ENCODE results near the gene LRG1.

The LRG1 gene

GRCh38 chr19:4539693-4540581 is at the start of gene LRG1:
Gene LRG1 (minus strand): TSS chr19:4540036. CDS start chr19:4540013, 23 bp downstream.
- no peak for DNase-seq (ENCODE audit: low spot score)

GRCh38 chr19:4588291-4588761 is 48.5 kb upstream of the LRG1 start:
- DNase-seq (ENCODE audit: low spot score): no peak

- DNase-seq (ENCODE audit: low spot score): no peak
Observed at GRCh38 chr19:4587527-4587926, 47.7 kb upstream of the LRG1 start.

GRCh38 chr19:4586691-4587090 is 46.9 kb upstream of the LRG1 start:
- DNase-seq (ENCODE audit: low spot score): no peak

DNA sequence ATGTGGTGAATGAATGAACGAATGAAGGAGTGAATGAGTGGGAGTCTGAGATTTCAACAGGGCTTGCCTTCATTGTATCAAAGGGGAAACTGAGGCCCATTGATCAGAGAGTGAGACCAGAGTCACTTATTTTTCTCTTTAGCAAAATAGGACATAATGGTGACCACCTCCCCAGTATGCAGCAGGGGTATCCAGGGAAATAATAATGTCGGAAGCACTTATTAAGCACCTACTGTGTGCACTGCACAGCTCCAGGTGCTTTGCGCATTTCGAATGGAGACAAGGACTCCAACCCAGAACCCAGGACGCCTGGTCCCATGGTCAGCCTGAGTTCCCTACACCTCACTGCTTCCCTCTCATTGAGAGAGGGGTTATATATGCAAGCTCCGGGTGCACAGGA is 46.4 kb upstream of the LRG1 start:
- DNase-seq (ENCODE audit: low spot score): no peak

- no peak for DNase-seq (ENCODE audit: low spot score)
Observed at GRCh38 chr19:4585556-4585955, 45.7 kb upstream of the LRG1 start.

DNA sequence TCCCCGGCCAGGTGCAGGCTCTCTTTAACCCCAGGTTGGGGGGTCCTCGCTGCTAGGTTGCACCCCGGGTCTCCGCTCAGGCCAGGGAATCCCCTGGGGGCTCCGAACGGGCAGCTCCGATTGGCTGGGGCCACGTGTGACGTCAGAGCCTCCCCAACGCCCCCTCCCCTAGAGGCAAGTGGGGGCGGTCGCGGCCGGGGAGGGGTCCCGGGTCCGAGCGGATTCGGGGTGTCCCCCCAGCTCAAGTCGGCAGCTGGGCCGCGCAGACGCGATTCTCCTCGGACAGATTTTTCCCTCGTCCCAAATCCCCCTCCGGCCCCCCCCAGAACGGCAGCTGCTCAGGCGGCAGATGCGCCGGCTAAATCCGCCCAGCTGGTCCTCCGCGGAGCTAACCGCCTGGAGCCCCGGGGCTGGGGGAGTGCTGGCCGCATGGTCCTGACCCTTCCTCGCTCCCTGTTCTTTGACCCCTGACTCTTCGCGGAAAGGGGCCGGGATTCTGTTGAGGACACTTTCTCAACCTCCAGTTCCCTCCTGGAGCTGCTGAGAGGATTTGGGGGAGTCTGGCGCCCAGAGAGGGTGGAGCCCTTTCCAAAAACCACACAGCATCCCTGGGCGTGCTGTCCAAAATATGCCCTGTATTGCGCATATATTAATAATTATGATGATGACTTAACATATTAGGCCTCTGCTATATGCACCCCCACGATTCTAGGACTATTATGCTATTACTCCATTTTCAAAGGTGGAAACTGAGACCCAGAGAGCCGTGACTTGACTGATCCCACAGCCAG is 45.0 kb upstream of the LRG1 start:
- DNase-seq (ENCODE audit: low spot score): no peak

- peak; percentile 44 for DNase-seq (ENCODE audit: low spot score)
Observed at GRCh38 chr19:4583961-4584669, 44.3 kb upstream of the LRG1 start.

DNA sequence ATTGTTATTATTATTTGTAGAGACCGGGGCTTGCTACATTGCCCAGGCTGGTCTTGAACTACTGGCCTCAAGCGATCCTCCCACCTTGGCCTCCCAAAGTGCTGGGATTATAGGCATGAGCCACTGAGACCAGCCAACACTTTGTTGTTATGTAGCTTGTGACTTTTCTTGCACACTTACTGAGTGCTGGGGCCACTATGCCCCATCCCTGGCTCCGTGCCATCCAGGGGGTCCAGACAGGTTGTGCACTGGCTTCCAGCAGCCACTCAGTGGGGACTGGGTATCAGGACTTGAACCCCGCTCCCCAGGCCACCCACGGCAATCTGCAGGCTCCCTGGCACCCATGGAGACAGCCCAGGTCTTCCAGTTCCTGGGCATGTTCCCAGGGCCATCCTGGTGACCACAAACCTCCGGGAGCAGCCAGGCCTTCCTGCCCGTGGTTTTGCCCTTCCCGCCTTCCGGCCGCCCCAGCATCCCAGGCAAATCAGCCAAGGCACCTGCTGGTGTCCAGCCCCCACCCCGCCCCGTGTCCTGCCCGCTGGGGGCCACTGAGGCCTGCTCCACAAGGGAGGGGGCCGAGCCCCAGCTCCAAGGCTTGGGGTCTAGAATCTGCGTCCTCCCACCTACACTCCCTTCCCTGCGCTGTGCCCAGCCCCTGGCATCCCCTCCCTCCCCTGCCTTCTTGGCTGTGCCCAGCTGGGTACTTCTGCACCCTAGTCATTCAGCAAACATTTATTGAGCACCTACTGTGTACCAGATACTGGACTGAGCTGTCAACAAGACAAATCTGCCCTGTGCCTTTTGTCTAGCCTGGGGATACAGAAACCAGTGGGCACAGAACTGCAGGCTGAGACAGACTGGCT is 43.4 kb upstream of the LRG1 start:
- no peak for DNase-seq (ENCODE audit: low spot score)

DNA sequence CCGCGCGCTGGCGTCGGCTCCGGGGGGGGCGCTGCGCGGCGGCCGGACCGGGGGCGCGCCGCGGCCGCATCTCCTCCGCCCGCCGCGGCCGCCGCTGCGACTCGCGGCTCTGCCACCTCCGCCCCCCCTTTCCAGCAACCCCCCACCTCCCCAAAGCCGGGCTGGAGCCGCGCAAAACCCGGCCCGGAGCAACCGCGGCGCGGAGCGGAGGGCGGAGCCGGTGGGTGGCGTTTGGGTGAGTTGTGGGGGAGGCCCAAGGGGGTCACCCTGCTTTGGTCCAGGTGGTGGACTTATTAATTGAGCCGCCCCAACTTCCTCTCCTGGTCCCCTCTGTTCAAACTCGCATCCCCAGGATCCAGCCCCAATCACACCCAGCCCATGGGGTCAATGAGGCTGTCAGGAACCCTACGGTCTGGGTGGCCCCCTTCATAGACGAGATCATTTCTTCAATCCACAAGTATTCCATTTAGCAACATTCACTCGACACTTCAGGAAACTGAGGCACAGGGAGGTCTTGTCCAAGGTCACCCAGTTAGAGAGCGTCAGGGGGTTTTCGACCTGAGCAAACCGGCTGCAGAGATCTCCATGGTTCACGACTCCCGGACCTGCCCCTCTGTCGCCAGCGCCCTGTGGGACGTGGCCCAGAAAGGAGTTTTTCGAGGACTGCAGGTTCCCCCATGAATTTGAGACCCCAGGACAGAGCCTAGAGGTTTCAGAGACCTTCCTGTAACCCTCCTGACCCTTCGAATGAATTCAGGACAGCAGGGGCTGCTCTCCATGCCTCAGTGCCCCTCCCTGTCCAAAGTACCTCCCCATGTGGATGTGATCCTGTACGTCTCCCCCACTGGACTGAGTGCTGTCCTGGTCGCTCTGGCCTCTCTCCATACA is 42.1 kb upstream of the LRG1 start:
- no peak for DNase-seq (ENCODE audit: low spot score)

DNA sequence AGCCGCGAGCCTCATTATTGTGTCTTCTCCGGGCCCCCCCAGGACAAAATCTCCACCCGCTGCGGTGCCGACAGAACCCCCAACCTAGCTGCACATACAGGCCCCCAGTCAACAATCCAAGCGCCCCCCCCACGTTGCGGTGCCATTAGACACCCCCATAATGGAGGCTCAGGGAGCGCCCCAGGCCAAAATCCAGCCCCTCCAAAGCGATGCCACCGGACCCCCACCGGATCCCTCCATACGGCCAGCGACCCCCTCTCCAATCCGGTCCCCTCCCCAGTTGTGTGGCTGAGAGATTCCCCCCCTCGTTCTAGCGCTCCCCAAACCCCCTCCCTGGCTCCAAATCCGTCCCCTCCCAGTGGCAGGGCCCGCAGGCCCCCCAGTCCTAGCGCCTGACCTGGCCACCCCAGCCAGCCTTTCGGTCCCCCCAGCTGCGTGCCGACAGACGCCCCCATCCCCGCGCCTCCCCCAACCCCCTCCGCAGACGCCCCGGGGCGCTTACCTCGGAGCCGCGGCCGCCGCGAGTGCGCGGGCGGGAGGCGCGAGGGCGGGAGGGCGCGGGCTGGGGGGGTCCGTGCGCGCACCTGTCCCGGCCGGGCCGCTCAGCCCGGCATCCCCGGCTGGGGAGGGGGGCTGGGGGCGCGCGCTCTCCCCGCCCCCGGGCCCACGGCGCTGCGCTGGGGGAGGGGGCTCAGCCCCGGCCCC is 41.3 kb upstream of the LRG1 start:
- DNase-seq (ENCODE audit: low spot score): no peak

DNA sequence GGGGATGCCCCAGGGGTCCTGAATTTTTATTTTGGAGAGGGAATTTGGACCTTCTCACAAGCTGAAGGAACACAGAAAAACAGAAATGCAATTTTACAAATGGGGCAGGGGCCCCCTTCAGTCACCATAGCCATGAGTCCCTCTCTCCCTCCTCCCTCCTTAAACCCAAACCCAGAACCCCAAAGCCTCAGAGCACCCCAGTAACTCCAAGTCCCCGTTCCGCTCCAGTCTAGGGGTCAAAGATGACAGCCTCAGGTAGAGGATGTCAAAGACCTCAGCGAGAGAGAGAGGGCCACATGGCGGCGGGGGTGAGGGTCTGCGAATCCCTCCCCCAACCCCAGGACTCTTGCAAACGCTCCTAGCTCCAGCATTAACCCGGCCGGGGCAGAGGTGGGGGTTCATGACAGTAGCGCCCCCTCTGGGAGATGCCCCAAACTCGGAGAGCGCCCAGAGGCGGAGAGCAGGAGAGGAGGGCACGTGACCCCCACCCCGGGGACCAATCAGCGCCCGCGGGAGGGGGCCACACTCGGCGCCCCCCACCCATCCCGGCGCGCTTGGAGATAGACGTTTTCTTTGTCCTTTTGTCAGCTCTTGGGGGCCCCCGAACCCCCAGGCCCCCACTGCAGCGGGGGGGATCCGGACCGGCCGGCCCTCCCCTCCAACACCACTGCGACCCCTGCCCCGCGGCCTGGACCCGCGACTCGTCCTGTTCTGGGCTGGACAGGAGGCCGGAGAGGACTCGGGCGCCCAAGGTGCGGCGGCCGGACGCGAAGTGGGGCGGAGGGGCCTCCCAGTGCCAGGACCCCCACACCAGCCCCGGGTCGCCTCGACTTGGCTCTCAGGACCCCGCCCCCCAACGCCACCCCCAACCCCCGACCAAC is 40.4 kb upstream of the LRG1 start:
- DNase-seq (ENCODE audit: low spot score): no peak

DNA sequence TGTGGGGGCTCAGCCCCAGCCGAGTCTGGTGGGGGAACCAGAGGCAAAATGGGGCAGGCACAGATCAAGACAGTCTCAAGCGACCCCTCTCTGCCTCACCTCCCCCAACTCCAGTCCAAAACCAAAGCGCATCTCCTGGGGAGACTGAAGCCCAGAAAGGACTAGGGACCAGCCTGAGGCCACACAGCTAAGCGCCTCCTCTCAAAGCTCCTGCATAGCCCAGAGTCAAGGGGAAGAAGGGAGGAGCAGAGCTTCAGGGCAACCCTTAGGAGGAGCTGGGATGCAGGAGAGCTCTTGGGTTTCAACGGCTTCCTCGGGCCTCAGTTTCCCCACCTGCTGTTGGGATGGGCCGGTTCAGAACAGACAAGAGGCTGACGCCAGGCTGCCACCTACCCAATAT is 39.6 kb upstream of the LRG1 start:
- no peak for DNase-seq (ENCODE audit: low spot score)

DNA sequence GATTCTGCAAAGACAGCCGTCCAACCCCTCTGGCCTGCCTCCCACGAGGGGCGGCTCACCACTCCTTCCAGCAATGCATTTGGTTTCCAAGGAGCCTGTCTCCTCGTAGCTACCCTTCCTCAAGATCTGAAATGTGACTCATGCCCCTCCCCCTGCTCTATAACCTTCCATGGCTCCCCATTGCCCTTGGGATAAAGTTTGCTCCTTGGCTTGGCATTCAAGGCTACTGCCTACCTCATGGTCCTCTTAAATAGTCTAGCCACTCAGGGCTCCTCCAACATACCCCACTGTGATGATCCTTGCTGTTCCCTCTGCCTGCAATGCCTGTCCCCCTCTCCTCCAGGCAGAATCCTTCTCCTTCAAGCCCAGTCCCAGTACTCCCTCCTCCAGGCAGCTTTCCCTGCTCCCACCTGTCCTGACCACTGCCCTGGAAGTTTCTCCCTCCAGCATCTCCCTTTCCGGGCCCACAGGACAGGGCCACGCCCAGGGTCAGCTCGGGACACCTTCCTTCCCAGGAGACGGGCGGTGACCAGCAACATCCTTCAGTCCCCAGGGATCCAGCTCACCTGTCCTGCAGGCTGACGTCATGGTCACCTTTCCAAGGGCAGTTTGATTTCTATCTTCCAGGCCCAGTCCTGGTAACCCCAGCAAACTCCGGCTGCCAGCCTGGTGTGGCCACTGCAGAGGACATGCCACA is 38.9 kb upstream of the LRG1 start:
- DNase-seq (ENCODE audit: low spot score): no peak

DNA sequence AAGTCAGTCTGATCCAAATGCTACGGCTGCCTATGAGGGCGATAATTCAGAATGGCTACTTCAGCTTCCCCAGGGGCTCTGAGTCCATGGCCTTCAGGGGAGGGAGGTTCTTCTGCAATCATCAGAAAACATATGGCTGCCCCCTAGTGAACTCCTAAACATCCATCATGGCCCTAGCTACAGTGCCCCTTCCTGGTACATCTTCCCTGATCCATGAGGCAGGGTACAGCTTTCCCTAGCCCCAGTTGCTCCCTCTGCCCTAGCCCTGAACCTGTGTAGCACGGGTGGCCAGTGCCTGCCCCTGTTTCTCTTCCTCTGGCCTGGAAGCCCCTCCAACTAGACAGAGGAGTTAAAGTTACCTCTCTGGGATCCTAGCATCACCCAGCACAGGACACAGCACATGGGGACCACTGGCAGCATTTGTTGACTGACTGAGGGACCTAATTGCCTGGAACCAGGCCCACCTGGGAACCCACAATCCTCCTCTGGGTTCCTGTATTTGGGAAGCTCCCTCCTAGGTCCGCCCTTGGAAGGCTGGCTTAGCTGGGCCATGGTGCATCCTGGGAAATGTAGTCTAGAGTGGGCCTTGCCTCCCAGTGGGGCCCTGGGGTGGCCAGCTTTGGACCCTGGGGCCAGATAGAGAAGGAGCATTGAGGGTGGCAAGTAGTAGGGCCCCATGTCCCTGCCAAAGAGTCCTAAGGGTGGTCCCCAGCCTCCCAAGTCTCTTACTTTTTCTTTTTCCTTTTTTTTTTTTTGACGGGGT is 37.4 kb upstream of the LRG1 start:
- no peak for DNase-seq (ENCODE audit: low spot score)

GRCh38 chr19:4576016-4576933 is 36.4 kb upstream of the LRG1 start:
- peak; percentile 62 for DNase-seq (ENCODE audit: low spot score)
